Left hindlimb (tissue), 1 donor: ENCODE results near the gene GRK5.
A peak's percentile ranks its signal among the peaks of the same experiment; 100 is the strongest.
"Not testable (repeated sequence)": the region's sequence is repeated elsewhere in the genome, so short reads cannot be mapped to it uniquely, and the experiment has no call there.

Experiments
- DNase-seq: peaks from one replicate; pipeline ENCODE4 v3.0.0-alpha.2; 2018

The GRK5 gene

GRCh38 chr10:119426699-119427098 is 219.3 kb downstream of the GRK5 start:
- DNase-seq, result no peak

- DNase-seq, result no peak
Observed at GRCh38 chr10:119427263-119427864, 220.0 kb downstream of the GRK5 start.

GRCh38 chr10:119428789-119429188 is 221.4 kb downstream of the GRK5 start:
- peak; percentile 82 for DNase-seq

- no peak for DNase-seq
Observed at GRCh38 chr10:119429771-119430170, 222.4 kb downstream of the GRK5 start.

GRCh38 chr10:119431034-119431772 is 223.8 kb downstream of the GRK5 start:
- DNase-seq, result no peak

- DNase-seq, result no peak
Observed at GRCh38 chr10:119431773-119432135, 224.4 kb downstream of the GRK5 start.

- not testable (repeated sequence) for DNase-seq
Observed at GRCh38 chr10:119434942-119435341, 227.6 kb downstream of the GRK5 start.

- DNase-seq, result no peak
Observed at GRCh38 chr10:119438717-119439116, 231.3 kb downstream of the GRK5 start.

GRCh38 chr10:119439922-119440321 is 232.6 kb downstream of the GRK5 start:
- no peak for DNase-seq

GRCh38 chr10:119441151-119441821 is 233.9 kb downstream of the GRK5 start:
- DNase-seq, result no peak

GRCh38 chr10:119441921-119442757 is 234.8 kb downstream of the GRK5 start:
- no peak for DNase-seq

GRCh38 chr10:119442758-119443060 is 235.3 kb downstream of the GRK5 start:
- DNase-seq, result no peak

- DNase-seq, result no peak
Observed at GRCh38 chr10:119443441-119443840, 236.1 kb downstream of the GRK5 start.

- DNase-seq, result no peak
Observed at GRCh38 chr10:119443970-119444660, 236.7 kb downstream of the GRK5 start.

GRCh38 chr10:119444866-119445265 is 237.5 kb downstream of the GRK5 start:
- no peak for DNase-seq

GRCh38 chr10:119445311-119445934 is 238.1 kb downstream of the GRK5 start:
- peak; percentile 87 for DNase-seq

- DNase-seq, result no peak
Observed at GRCh38 chr10:119445935-119446317, 238.6 kb downstream of the GRK5 start.

- no peak for DNase-seq
Observed at GRCh38 chr10:119446441-119447277, 239.3 kb downstream of the GRK5 start.

GRCh38 chr10:119447421-119447820 is 240.1 kb downstream of the GRK5 start:
- no peak for DNase-seq

GRCh38 chr10:119447823-119448546 is 240.6 kb downstream of the GRK5 start:
- DNase-seq, result no peak
